ENCODE measurements around the gene WDR55. TPM values are rescaled to one million over a fixed set of nuclear protein-coding genes. Genes with fewer than 3 reads are reported as not detected.
A peak's percentile ranks its signal among the peaks of the same experiment; 100 is the strongest.

WDR55 gene
- polyA plus RNA-seq, 1 donor (not counting 4 experiments of a cell fraction or from before 2014, with no cell fraction given), result 21.6 TPM

- FAIRE-seq (no peak), DNase-seq (ENCODE audit: low read depth, low spot score) (no peak)
- H4K20me1 ChIP-seq (ENCODE audit: control insufficient read depth, extremely low read depth, insufficient read depth, low read length), result no peaks in the 10 kb centered on the region
- H3K4me2 ChIP-seq (ENCODE audit: control insufficient read depth, extremely low read depth, insufficient read depth, low read depth, low read length), result peak overlapping the region; percentile 4
- no peaks in the 10 kb centered on the region for H3K9me3 ChIP-seq (ENCODE audit: control insufficient read depth, low read depth, low read length)
- no peak overlapping the region for H2AFZ ChIP-seq (ENCODE audit: control insufficient read depth, low read length)
- H3K79me2 ChIP-seq (ENCODE audit: control insufficient read depth, insufficient read depth, low read length), result peaks cover 8% of the 10 kb centered on the region
- dilution Hi-C loops (cut with MboI; ENCODE audit: extremely low pct_ligation_motif_present, low sequenced_read_pairs), result no loop called here
- peaks cover 43 to 47% of the 10 kb centered on the region in 2 experiments for H3K36me3 ChIP-seq (ENCODE audit: control insufficient read depth in 2 of 2, extremely low read depth in 1 of 2, insufficient read depth in 2 of 2, low read length in 2 of 2)
- H3K9ac ChIP-seq (ENCODE audit: control insufficient read depth, extremely low read depth, insufficient read depth, low read length), result no peak overlapping the region
- no peaks in the 10 kb centered on the region for H3K27me3 ChIP-seq (ENCODE audit: control insufficient read depth, extremely low read depth, insufficient read depth, low read length)
- H3K4me1 ChIP-seq (ENCODE audit: control insufficient read depth, extremely low read depth, insufficient read depth, low read length), result no peaks in the 10 kb centered on the region
- H3K4me3 ChIP-seq (ENCODE audit: control insufficient read depth in 2 of 3, extremely low read depth in 1 of 3, insufficient read depth in 2 of 3, low read depth in 1 of 3, low read length in 3 of 3), result no peak overlapping the region
- TF ChIP-seq EZH2 (IDR thresholded peaks at IDR 0.05; ENCODE audit: low read length) (no peak), CTCF (optimal IDR thresholded peaks at IDR 0.05 in 1 of 3, IDR thresholded peaks at IDR 0.05 in 1 of 3, conservative IDR thresholded peaks at IDR 0.05 in 1 of 3; ENCODE audit: extremely low read depth in 1 of 3, insufficient read depth in 2 of 3, low read length in 3 of 3) (no peak)
- H3K27ac ChIP-seq (ENCODE audit: control insufficient read depth, insufficient read depth, low read length), result no peak overlapping the region
- H3K9me1 ChIP-seq (ENCODE audit: control insufficient read depth, extremely low read depth, insufficient read depth, low read length), result no peaks in the 10 kb centered on the region
These were observed 7.9 kb downstream of the WDR55 start for GRCh38 chr5:140672455-140673186.

- Histone ChIP-seq H4K20me1 (ENCODE audit: control insufficient read depth, extremely low read depth, insufficient read depth, low read length) (no peaks in the 10 kb centered on the region), H3K79me2 (ENCODE audit: control insufficient read depth, insufficient read depth, low read length) (peaks cover 4% of the 10 kb centered on the region), H2AFZ (ENCODE audit: control insufficient read depth, low read length) (no peak within 1 kb of the TSS), H3K4me2 (ENCODE audit: control insufficient read depth, extremely low read depth, insufficient read depth, low read depth, low read length) (peak within 1 kb of the TSS; percentile 4), H3K27me3 (ENCODE audit: control insufficient read depth, extremely low read depth, insufficient read depth, low read length) (no peaks in the 10 kb centered on the region), H3K9ac (ENCODE audit: control insufficient read depth, extremely low read depth, insufficient read depth, low read length) (no peak within 1 kb of the TSS), H3K4me3 (ENCODE audit: control insufficient read depth in 2 of 3, extremely low read depth in 1 of 3, insufficient read depth in 2 of 3, low read depth in 1 of 3, low read length in 3 of 3) (no peak within 1 kb of the TSS), H3K36me3 (ENCODE audit: control insufficient read depth in 2 of 2, extremely low read depth in 1 of 2, insufficient read depth in 2 of 2, low read length in 2 of 2) (peaks cover 38 to 43% of the 10 kb centered on the region in 2 experiments), H3K27ac (ENCODE audit: control insufficient read depth, insufficient read depth, low read length) (no peak within 1 kb of the TSS), H3K9me3 (ENCODE audit: control insufficient read depth, low read depth, low read length) (no peaks in the 10 kb centered on the region), H3K9me1 (ENCODE audit: control insufficient read depth, extremely low read depth, insufficient read depth, low read length) (no peaks in the 10 kb centered on the region), H3K4me1 (ENCODE audit: control insufficient read depth, extremely low read depth, insufficient read depth, low read length) (no peaks in the 10 kb centered on the region)
- FAIRE-seq, result no peak
- no peak for DNase-seq (ENCODE audit: low read depth, low spot score)
- dilution Hi-C loops (cut with MboI; ENCODE audit: extremely low pct_ligation_motif_present, low sequenced_read_pairs), result no loop called here
- no peak for TF ChIP-seq CTCF (optimal IDR thresholded peaks at IDR 0.05 in 1 of 3, IDR thresholded peaks at IDR 0.05 in 1 of 3, conservative IDR thresholded peaks at IDR 0.05 in 1 of 3; ENCODE audit: extremely low read depth in 1 of 3, insufficient read depth in 2 of 3, low read length in 3 of 3)
- no peak for TF ChIP-seq EZH2 (IDR thresholded peaks at IDR 0.05; ENCODE audit: low read length)
These were observed 8.7 kb downstream of the WDR55 start, which contains the start of gene DND1 for GRCh38 chr5:140673187-140673976. DND1 (minus strand) TSS chr5:140673576; CDS start chr5:140673542, 34 bp downstream.
